ENCODE measurements around the gene RTEL1. TPM values are rescaled to one million over a fixed set of nuclear protein-coding genes. Genes with fewer than 3 reads are reported as not detected.

RTEL1 gene
- polyA plus RNA-seq, 1 of the 3 experiments (the other 2 are of a cell fraction): 9.9 TPM

- TF ChIP-seq SMC3 (IDR thresholded peaks at IDR 0.05; ENCODE audit: low read depth, low read length) (no peak; the same call in 1 of the 2 replicates), GABPA (IDR thresholded peaks at IDR 0.05; ENCODE audit: low read depth) (no peak), MEF2A (IDR thresholded peaks at IDR 0.05; ENCODE audit: borderline replicate concordance, low read depth) (no peak), TCF12 (IDR thresholded peaks at IDR 0.05) (peak; percentile 43; the same call in 1 of the 2 replicates), TEAD4 (IDR thresholded peaks at IDR 0.05; ENCODE audit: borderline replicate concordance, insufficient read depth) (no peak), CHD2 (IDR thresholded peaks at IDR 0.05; ENCODE audit: low read length, partially characterized antibody) (peak; percentile 25), RFX5 (IDR thresholded peaks at IDR 0.05; ENCODE audit: low read length) (no peak), SIN3A (IDR thresholded peaks at IDR 0.05; ENCODE audit: borderline replicate concordance, low read depth, low read length) (peak; percentile 21; the same call in 1 of the 2 replicates), NFIC (IDR thresholded peaks at IDR 0.05; ENCODE audit: borderline replicate concordance) (peak; percentile 63), FOSL2 (IDR thresholded peaks at IDR 0.05; ENCODE audit: borderline replicate concordance, low read depth) (no peak), IRF3 (IDR thresholded peaks at IDR 0.05; ENCODE audit: low read depth, low read length) (no peak), RCOR1 (IDR thresholded peaks at IDR 0.05; ENCODE audit: low read length) (no peak; the same call in 1 of the 2 replicates), GATA2 (CRISPR knock-in tag; IDR thresholded peaks at IDR 0.05) (peak; percentile 12; the same call in 1 of the 2 replicates), ZBTB33 (IDR thresholded peaks at IDR 0.05; ENCODE audit: borderline replicate concordance, low read depth) (no peak), RAD21 (IDR thresholded peaks at IDR 0.05; ENCODE audit: low read length) (no peak)
These were observed 82.7 kb downstream of the RTEL1 start (continued) for GRCh38 chr20:63740627-63741353.

GRCh38 chr20:63741354-63741675 lies 83.2 kb downstream of the RTEL1 start:
- Histone ChIP-seq H3K9me2 (no peaks in the 10 kb centered on the region), H2AFZ (ENCODE audit: low read depth) (no peak overlapping the region), H3K27me3 (ENCODE audit: insufficient read depth) (no peaks in the 10 kb centered on the region), H3F3A (replicated peaks; ENCODE audit: insufficient read depth) (peaks cover 17% of the 10 kb centered on the region), H3K9me3 (no peaks in the 10 kb centered on the region), H3K27ac (ENCODE audit: low read depth in 2 of 2, low read length in 1 of 2) (peak overlapping the region; percentile 72 to 96; a peak in 3 of 4 replicates), H3K4me1 (ENCODE audit: control insufficient read depth in 1 of 2, insufficient read depth in 2 of 2, low read depth in 1 of 2, low read length in 1 of 2) (peaks cover 0 to 14% of the 10 kb centered on the region in 2 experiments; a peak in 1 of 4 replicates), H3K9ac (peak overlapping the region; percentile 92), H3K79me2 (ENCODE audit: insufficient read depth) (peaks cover 18% of the 10 kb centered on the region), H3K36me3 (replicated peaks in 1 of 2; ENCODE audit: control insufficient read depth in 1 of 2, insufficient read depth in 2 of 2, low read length in 1 of 2) (peaks cover 15 to 26% of the 10 kb centered on the region in 2 experiments), H3K4me3 (ENCODE audit: low read depth in 2 of 2, low read length in 1 of 2) (peak overlapping the region; percentile 81 to 95), H4K20me1 (ENCODE audit: insufficient read depth) (peaks cover 16% of the 10 kb centered on the region), H3K4me2 (peak overlapping the region; percentile 98)
- ChIA-PET CTCF (interaction anchor here (0.7 to 1.7 kb wide), 8 partner anchors 10 to 232 kb away, joined by 3 to 9 read pairs (median 4); no protein-coding TSS in a partner anchor), POLR2A (interaction anchor here (0.8 to 1.9 kb wide), 5 partner anchors 8 to 124 kb away, joined by 3 to 7 read pairs (median 5); partner anchors contain the start of genes ARFRP1, RTEL1, TPD52L2 and ZGPAT)
- DNase-seq: no peak
- WGBS (ENCODE audit: low lambda C conversion rate): 61% methylated on average over 3 of the region's 6 CpGs
- no peak for TF ChIP-seq POLR2AphosphoS5 (IDR thresholded peaks at IDR 0.05; ENCODE audit: low read depth, low read length)
- TF ChIP-seq USF2 (IDR thresholded peaks at IDR 0.05; ENCODE audit: borderline replicate concordance, low read depth, low read length): no peak

Measured in SK-N-SH (cell line).